HTERT RPE-1 (cell line): ENCODE data around the gene USP24.
"Not testable (repeated sequence)": the region's sequence is repeated elsewhere in the genome, so short reads cannot be mapped to it uniquely, and the experiment has no call there.

Experiments
- in situ Hi-C: fragments of 300-500 bp; cut with MboI; formaldehyde crosslinking; loops from 4 replicates; pipeline ENCODE4 v1.14.3; 2020; ENCODE audit warnings: low sequenced_read_pairs

Gene USP24

GRCh38 chr1:55043011-55043410, 172.2 kb downstream of the USP24 start:
- in situ Hi-C loops, result no loop called here

DNA sequence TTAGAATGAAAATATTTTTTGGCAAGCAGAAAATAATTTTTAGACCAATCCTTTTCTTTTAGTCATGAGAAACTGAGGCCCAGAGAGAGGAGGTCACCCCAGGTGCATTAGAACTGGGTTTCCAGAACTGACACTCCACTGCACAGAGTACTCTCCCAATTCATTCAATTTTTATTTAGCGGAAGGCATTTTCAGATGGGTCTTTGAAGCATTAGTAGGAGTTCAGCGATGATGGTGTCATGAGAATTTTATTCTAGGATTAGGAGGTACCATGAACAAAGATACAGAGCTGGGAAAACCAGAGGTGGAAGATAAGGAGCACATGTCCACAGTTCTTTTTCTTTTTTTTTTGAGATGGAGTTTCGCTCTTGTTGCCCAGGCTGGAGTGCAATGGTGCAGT, 173.6 kb downstream of the USP24 start:
- in situ Hi-C loops, result no loop called here

- in situ Hi-C loops, result no loop called here
These were observed 174.2 kb downstream of the USP24 start for GRCh38 chr1:55040933-55041494.

DNA sequence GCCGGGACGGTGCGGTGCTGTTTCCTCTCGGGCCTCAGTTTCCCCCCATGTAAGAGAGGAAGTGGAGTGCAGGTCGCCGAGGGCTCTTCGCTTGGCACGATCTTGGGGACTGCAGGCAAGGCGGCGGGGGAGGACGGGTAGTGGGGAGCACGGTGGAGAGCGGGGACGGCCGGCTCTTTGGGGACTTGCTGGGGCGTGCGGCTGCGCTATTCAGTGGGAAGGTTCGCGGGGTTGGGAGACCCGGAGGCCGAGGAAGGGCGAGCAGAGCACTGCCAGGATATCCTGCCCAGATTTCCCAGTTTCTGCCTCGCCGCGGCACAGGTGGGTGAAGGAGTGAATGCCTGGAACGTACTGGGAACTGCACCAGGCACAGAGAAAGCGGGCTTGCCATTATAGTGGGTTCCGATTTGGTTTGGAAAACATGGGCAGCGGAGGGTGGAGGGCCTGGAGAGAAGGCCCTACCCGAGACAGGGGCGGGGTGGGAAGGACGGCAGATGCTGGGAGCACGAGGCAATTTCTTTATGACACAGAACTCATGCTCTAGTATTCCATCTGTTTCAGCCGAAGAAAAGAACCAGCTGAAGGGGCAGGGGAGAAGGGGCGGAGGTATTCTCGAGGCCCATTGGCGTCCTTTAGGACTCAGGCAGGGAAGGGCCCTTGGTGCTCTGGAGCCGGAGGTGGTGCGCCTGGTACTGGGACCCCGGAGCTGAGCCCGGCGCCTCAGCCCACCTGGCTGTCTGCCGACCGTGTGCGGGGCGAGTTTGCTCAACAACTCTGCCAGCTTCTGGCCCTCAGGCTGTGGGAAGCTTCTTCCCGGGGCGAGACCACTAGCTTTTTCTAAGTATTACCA, 174.9 kb downstream of the USP24 start:
- in situ Hi-C loops, result no loop called here

DNA sequence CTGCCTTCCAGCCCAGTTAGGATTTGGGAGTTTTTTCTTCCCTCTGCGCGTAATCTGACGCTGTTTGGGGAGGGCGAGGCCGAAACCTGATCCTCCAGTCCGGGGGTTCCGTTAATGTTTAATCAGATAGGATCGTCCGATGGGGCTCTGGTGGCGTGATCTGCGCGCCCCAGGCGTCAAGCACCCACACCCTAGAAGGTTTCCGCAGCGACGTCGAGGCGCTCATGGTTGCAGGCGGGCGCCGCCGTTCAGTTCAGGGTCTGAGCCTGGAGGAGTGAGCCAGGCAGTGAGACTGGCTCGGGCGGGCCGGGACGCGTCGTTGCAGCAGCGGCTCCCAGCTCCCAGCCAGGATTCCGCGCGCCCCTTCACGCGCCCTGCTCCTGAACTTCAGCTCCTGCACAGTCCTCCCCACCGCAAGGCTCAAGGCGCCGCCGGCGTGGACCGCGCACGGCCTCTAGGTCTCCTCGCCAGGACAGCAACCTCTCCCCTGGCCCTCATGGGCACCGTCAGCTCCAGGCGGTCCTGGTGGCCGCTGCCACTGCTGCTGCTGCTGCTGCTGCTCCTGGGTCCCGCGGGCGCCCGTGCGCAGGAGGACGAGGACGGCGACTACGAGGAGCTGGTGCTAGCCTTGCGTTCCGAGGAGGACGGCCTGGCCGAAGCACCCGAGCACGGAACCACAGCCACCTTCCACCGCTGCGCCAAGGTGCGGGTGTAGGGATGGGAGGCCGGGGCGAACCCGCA, 175.7 kb downstream of the USP24 start, which contains the start of gene PCSK9:
Gene PCSK9, plus strand, starts transcription at position 207 of the 741 bp plus-strand sequence. Its CDS starts 290 bp downstream, at position 497.
- in situ Hi-C loops, result no loop called here

DNA sequence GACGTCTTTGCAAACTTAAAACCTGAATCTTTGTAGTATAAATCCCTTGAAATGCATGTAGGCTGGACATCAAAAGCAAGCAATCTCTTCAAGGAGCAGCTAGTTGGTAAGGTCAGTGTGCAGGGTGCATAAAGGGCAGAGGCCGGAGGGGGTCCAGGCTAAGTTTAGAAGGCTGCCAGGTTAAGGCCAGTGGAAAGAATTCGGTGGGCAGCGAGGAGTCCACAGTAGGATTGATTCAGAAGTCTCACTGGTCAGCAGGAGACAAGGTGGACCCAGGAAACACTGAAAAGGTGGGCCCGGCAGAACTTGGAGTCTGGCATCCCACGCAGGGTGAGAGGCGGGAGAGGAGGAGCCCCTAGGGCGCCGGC, 176.2 kb downstream of the USP24 start:
- in situ Hi-C loops, result no loop called here

DNA sequence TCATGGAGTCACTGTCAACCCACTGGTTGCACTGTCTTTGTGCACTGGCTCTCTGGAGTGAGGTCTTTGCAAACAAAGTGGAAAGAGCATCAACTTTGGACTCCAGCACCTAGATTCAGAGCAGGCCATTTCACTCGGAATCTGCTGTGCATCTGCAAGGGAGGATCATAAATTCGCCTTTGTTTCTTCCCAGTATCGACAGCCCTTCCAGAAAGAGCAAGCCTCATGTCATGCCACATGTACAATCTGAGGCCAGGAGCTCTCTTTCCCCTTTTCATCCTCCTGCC, 176.7 kb downstream of the USP24 start:
- in situ Hi-C loops, result no loop called here

- in situ Hi-C loops, result no loop called here
These were observed 177.2 kb downstream of the USP24 start for GRCh38 chr1:55037733-55038551.

GRCh38 chr1:55035904-55036303, 179.3 kb downstream of the USP24 start:
- in situ Hi-C loops, result no loop called here

DNA sequence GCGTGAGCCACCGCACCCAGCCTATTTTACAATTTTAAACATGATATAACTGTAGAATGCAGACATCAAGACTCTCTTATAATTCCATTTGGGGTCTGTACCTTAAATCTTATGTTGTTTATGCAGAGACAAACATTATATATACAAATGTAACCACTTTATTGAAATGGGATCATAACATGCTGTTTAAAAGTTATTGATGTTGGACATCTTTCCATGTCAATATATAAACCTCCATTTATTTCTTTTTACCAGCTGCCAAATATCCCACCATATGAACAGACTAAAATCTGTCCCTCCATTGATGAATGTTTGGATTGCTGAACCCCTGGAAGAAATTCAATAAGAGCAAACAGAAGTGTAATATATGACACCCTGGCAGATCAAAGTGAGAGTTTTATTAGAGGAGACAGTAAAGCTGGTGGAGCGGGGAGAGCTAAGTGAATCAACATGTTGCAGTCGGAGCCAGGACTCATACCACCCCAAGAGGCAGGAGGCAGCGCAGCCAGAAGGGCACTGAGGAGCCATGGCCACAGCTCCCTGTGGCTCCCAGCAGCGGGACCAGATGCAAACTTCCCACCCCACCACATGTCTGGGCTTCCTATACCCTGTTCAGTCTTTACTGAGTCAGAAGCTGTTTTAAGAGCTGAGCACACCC, 180.6 kb downstream of the USP24 start:
- in situ Hi-C loops, result no loop called here

DNA sequence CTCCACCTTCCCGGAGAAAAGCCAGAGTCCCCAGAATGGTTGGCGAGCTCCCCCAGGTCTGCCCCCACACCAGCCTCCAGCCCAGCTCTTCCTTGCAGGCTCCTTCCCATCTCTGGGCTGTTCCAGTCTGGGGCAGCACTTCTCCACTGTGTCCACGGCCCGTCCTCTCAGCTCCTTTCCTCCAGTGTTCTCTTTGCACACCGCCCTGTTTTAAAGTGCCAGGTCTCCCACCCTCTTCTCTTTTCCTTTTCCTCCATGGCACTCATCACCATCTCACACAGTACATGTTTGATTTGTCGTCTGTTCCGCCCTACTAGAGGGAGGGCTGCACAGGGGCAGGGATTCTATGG, 181.9 kb downstream of the USP24 start:
- in situ Hi-C loops, result no loop called here

GRCh38 chr1:55031098-55031497, 184.1 kb downstream of the USP24 start:
- in situ Hi-C loops, result not testable (repeated sequence)

DNA sequence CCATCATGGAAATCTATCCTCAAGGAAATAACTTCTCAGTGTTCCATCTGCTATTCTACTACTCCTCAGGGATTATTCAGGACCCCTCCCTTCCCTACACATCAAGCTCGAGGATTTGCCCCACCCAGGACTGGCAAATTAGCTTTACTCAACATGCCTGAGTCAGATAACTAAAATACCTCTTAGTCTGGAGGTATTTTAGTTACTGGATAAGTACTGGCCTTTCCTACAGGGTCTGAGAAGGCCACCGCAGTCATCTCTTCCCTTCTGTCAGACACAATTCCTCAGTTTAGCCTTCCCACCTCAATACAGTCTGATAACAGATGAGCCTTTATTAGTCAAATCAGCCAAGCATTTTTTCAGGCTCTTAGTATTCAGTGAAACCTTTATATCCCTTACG, 188.5 kb downstream of the USP24 start:
- in situ Hi-C loops, result not testable (repeated sequence)

- in situ Hi-C loops, result not testable (repeated sequence)
These were observed 191.0 kb downstream of the USP24 start for GRCh38 chr1:55024163-55024562.

- in situ Hi-C loops, result no loop called here
These were observed 193.1 kb downstream of the USP24 start for GRCh38 chr1:55021942-55022546.

GRCh38 chr1:55018395-55018794, 196.8 kb downstream of the USP24 start:
- in situ Hi-C loops, result no loop called here
